COR-L47 (cell line): ENCODE results near the gene CNIH3.
A peak's percentile ranks its signal among the peaks of the same experiment; 100 is the strongest.
"Not testable (repeated sequence)": the region's sequence is repeated elsewhere in the genome, so short reads cannot be mapped to it uniquely, and the experiment has no call there.

Experiments used
- DNase-seq: peaks from one replicate; lab custom pipeline; 2025; lab: John Stamatoyannopoulos, UW

Gene CNIH3

DNA sequence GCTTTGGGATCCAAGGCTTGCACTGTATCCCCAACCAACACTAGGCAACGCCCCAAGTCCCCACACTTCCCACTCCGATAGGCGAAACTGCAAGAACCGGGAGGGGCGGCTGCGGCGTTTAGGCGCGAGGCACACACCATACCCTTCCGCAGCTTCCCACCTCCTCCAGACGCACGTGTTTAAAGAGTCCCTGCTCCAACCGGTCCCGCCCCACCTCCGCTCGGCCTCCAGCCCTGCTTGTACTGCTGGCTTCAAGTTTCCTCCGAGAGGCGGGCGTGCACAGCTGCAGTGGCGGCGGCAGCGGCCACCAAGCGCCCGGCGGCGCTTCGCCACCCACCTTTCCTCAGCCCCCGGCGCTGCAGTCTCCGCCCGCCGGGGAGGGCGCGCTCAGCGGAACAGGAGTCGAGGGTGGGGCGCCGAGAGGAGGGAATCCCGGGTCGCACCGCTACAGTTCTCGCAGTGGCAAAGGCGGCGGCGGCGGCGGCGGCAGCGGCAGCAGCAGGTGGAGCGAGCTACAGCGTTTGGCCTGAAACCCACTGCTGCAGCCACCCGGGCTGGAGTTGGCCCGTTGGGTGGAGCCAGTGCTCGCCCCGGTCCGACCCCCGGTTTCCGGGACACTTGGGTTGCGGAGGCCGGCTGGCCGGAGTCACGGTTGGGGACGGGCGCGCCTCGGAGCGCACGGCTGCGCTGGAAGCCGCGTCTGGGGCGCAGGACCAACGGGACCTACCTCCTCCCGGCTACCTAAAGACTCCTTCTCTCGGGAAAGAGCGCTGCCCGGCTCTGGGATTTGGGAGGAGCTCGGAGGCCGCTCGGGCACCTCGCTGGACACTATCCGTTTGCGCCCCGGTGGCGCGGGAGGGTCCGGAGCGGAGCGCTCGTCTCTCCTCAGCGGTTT lies at the start of gene CNIH3:
TSS of gene CNIH3 (plus strand) at position 457 of the 895 bp plus-strand sequence. CDS start 858 bp downstream, outside the sequence.
- peak; percentile 72 for DNase-seq

DNA sequence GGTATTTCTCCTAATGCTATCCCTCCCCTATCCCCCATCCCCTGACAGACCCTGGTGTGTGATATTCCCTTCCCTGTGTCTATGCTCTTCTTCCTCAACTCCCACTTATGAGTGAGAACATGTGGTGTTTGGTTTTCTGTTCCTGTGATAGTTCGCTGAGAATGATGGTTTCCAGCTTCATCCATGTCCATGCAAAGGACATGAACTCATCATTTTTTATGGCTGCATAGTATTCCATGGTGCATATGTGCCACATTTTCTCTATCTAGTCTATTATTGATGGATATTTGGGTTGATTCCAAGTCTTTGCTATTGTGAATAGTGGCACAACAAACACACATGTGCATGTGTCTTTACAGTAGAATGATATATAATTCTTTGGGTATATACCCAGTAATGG lies 49.6 kb upstream of the CNIH3 start:
- DNase-seq: not testable (repeated sequence)

DNA sequence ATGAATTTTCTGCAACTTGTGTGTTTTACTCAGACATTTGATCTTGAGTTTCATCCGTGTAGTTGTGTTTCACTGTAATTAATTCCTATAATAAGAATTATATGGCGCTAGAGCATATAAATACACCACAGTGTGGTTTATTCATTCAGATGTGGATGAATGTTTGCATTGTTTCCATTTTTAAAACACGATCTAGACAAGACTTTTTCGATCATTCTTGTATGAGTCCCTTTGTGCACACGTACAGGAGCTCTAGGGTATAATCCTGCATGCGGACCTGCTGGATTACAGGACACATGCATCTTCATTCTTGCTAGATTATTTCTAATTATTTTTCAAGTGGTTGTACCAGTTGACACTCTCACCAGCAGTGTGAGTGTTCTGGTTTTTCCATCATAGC lies 46.8 kb upstream of the CNIH3 start:
- no peak for DNase-seq

DNA sequence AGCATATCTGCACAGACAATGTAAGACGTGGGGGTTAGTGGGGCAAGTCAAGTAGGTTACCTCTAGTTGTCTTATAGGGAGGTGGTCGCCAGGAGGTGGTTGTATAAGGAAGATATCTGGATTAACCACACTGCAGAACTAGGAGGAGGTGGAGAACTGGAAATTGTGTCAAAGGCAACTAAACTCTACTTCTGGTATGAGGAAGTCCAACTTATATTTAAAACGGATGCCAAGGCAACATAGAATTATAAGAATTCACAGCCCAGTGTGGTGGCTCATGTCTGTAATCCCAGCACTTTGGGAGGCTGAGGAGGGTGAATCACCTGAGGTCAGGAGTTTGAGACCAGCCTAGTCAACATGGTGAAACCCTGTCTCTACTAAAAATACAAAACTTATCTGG lies 44.1 kb upstream of the CNIH3 start:
- DNase-seq: not testable (repeated sequence)

DNA sequence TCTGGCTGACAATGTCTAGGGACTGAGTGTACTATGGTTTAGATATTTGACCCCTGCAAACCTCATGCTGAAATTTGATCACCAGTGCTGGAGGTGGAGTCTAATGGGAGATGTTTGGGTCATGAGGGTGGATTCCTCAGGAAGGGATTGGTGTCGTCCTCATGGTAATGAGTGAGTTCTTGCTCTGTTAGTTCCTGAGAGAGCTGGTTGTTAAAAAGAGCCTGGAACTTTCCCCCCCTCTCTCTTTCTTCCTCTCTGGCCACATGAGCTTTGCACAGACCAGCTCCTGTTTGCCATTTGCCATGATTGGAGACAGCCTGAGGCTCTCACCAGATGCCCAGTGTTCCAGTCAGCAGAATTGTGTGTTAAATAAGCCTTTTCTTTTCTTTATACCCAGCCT lies 36.6 kb upstream of the CNIH3 start:
- no peak for DNase-seq

- DNase-seq: no peak
Observed at GRCh38 chr1:224580006-224580405, 36.1 kb upstream of the CNIH3 start.

DNA sequence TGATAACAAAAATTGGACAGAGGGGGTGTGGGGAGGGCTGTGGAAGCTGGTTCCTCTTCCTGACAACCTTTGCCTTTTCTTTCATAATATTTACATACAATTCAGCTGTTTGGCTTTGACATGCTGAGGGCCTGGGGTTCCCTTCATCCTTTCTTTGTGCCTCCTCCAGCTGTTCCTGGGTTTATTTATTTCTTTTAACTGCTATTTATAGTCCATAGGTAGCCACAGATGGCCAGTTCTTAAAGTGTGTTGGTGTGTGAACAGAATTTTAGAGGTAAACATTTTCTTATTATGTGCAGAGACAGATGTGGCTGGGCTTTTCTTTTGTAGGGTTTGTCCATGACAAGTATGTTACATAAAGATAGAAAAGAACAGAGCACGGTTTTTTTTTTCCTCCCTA lies 34.1 kb upstream of the CNIH3 start:
- DNase-seq: peak; percentile 49

DNA sequence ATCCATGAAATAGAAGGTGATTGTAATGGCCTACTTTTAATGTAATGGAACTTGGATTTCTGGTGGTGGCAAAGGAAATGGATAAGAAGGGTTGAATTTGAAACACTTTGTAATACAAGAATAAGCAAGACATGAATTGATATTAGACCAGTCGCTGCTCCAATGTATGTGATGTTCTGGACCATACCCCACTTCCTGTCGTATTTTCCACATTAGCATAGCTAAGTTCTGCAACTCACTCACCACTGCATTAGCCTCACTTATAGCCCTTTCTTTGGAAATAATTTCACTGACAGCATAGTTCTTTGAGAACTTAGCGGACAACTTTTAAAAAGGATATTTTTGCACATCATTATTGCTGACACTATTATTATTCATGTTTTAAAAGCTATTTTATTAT lies 32.3 kb upstream of the CNIH3 start:
- no peak for DNase-seq

- DNase-seq: no peak
Observed at GRCh38 chr1:224585051-224585450, 31.1 kb upstream of the CNIH3 start.

DNA sequence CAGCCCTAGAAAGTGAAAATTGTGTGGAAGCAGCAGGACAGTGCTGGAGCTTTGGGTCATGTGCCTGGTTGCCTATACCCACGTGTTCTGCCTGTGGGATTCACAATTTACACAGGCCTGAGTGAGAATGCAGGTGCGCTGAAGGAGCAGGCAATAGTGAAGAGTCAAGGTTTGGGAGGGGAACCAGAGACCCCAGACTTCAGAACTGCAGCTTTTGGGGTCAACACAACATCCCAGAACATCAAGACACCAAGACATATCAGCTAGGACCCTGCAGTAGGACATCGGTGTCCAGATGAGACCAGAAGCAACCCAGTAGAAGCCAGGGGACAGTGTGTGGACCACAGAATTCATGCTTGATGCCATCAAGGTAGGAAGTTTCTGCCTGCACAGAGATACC lies 29.1 kb upstream of the CNIH3 start:
- no peak for DNase-seq

DNA sequence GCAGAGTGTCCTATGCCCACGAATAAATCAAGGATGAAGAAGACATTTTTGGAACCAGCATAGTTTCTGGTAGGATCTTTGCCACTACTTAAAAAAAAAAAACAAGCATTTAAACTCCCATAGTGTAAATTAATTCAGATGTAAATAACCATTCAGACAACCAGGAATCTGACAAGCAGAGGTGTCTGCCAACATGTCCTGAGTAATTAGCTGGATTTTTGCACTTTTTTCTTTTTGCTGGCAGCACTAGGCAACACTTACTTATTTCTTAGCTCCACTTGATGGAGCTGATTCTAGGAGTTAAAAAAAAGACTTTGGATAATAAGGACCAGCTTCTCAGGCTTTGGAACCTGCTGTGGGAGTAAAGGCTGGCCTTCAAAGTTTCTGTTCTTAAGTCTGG lies 27.6 kb upstream of the CNIH3 start:
- no peak for DNase-seq

DNA sequence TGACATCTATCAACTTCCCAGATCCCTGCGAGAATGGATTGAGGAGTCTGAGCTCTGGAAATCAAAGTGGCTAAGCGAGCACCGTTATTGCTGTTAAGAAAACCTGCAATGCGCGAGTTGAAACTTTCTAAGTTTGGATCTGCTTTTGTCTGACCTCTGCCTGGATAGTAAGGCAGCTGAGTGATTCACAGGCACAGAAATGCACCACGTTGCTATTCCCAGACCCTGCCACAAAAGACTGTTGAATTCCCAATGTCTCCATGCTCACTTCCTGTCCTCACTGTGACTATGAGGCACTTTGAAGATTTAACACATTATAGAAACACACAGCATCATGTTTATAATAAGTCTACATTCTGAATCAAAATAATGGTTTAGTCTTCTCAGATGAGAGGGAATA lies 27.1 kb upstream of the CNIH3 start:
- DNase-seq: no peak

DNA sequence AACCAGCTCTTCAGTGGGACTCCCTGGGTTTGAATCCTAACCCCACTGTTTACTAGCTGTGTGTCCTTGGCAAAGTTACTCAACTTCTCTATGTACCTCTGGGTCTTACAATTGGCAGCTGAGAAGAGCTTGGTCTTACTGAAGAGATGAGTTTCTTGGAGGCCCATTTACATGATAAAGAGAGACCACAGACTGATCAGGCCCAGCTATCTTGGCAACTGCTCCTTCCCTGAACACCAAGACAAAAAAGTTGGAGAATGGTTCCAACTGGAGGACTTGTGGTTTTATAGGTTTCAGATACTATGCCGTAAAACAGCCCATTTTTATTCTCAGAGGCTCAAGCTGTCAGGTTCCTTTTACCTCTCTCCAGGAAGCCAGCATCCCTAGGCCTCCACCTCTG lies 24.8 kb upstream of the CNIH3 start:
- DNase-seq: no peak

- DNase-seq: no peak
Observed at GRCh38 chr1:224592636-224593582, 23.2 kb upstream of the CNIH3 start.

- DNase-seq: no peak
Observed at GRCh38 chr1:224594360-224594759, 21.8 kb upstream of the CNIH3 start.

DNA sequence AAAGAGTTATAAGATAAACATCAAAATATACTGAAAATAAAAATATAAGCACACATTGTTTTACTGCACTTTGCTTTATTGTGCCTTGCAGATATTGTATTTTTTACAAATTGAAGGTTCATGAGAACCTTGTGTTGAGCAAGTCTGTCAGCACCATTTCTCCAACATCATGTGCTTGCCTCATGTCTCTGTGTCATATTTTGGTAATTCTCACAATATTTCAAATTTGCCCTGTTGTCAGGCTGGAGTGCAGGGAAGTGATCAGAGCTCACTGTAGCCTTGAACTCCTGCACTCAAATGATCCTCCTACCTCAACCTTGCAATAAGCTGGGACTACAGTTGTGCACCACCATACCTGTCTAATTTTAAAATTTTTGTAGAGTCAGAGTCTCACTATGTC lies 21.3 kb upstream of the CNIH3 start:
- no peak for DNase-seq

DNA sequence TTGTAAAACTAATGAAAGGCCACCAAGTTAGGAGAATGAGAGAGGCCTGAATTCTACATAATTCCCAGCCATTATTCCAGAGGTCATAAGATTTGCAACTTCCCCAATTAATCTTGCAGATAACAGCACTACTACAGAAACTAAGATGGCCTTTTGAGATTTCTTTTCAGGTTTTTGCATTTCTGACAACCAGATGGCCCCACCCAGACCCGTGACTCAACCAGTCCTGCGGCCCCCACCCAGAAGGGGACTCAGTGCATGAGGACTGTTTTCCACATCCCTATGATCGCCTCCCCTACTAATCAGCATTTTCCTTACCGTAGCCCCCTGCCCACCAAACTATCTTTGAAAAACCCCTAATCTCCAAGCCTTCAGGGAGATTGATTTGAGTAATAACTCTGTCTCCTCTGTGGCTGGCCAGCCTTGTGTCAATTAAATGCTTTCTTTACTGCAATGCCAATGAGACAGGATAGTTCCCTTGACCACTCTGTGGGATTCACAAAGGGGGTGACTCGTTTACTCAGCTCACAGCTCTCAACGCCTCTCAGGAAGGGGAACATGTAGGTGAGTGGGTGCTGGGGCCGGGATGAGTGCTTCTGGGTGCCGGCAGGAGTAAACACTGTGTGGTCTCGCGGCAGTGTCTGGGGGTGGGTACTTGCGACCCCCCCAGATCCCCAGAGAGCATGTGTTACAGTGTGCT lies 10.5 kb upstream of the CNIH3 start:
- no peak for DNase-seq

DNA sequence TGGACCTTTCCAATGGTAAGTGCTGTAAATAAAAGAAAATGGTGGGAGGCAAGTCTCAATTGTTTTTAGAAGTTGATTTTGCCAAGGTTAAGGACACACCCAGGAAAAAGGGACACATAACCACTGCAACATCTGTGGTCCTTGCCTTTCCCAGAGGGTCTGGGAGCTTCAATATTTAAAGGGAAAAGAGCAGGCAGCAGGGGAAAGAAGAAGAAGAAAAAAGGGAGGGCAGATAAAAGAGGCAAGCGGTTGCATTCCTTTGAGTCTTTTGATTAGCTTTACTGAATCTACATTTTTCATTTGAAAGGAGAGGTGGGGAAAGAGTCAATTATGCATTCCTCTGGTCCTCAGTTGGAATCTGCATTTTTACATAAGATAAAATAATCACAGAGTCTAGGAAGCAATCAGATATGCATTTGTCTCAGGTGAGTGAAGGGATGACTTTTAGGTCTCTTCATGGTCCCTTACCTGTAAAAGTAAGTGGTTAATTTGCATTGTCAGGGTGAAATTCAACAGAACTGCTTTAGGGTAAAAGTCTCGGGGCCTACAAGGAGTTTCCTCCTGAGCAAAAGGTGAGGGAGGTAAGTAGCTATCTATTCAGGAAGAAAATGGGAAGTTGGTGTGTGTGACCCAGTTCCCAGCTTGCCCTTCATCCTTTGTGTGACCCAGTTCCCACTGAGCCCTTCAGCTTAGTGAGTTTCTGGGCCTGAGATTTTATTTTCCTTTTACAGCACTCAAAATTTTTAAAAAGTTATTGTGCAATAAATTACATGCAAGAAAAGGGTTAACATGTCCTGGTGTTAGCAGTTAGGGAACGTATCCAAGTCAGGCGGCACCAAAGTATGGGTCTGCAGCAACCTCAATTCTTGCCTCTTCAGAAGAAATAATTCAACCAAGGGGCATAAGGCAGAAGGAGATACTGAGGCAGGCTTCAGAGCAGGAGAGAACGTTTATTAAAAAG lies 8.6 kb upstream of the CNIH3 start:
- no peak for DNase-seq

- DNase-seq: no peak
Observed at GRCh38 chr1:224609333-224609732, 6.8 kb upstream of the CNIH3 start.

DNA sequence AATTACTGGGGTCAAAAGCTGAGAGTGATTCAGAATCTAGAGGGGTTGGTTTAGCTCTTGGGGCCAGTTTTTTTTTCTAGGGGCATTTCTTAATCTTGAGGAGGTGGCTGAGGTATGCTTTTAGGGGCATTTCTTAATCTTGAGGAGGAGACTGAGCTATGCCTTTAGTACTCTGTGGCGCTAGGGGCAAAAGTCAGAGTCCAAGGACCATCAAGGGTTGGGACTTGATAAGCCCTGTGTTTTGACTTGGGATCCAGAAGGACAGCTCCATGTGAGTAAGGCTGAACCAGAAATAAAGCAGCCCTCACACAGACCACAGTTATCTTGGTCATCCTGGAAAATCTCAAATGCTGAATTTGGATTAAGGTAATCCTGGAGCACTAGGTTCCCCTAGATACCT lies 3.9 kb upstream of the CNIH3 start:
- DNase-seq: no peak

DNA sequence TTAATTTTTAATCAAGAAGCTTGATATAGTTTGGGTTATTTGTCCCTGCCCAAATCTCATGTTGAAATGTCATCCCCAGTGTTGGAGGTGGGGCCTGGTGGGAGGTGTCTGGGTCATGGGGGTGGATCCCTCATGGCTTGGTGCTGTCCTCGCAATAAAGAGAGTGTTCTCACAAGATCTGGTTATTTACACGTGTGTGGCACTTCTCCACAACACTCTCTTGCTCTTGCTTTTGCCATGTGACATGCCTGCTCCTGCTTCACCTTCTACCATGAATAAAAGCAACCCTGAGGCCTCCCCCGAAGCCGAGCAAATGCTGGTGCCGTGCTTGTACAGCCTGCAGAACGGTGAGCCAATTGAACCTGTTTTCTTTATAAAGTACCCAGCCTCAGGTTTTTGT lies 2.6 kb upstream of the CNIH3 start:
- DNase-seq: no peak
